ENCODE measurements around the gene ANKRD16.

DNA sequence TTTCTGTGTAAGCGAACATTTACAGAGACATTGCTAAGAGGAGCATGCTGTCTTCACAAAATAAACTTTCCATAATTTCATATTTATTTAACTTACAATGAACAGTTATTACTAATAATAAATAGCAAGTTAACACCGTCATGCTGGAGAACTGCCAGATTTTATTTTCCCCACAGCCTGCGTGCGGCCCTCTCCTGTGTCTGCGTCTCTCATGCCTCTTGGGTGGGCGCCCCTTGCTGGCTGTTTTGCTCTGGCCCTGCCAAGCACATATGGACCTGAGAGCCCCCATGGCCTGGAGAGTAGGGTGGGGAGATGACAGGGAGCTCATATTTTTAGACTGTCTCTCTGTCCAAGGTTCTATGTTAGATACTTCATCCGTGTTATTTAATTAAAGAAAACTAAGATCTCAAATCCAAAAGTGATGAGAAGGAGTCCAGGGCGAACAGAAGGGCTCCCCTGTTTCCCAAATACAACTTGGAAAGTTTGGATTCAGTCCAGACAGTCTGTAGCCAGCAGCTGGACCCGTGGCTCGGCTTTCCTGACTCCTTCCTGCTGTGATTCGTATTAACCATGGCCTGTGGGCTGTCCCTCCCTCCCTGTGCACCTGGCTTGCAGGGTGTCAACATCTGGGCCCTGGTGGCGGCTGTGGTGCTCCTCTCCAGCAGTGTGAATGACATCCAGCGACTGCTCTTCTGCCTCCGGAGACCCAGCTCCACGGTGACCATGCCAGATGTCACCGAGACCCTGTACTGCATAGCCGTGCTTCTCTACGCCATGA lies 20.8 kb upstream of the ANKRD16 start:
- TF ChIP-seq, protein P1, sequence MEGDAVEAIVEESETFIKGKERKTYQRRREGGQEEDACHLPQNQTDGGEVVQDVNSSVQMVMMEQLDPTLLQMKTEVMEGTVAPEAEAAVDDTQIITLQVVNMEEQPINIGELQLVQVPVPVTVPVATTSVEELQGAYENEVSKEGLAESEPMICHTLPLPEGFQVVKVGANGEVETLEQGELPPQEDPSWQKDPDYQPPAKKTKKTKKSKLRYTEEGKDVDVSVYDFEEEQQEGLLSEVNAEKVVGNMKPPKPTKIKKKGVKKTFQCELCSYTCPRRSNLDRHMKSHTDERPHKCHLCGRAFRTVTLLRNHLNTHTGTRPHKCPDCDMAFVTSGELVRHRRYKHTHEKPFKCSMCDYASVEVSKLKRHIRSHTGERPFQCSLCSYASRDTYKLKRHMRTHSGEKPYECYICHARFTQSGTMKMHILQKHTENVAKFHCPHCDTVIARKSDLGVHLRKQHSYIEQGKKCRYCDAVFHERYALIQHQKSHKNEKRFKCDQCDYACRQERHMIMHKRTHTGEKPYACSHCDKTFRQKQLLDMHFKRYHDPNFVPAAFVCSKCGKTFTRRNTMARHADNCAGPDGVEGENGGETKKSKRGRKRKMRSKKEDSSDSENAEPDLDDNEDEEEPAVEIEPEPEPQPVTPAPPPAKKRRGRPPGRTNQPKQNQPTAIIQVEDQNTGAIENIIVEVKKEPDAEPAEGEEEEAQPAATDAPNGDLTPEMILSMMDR (IDR thresholded peaks at IDR 0.05) = no peak
- TF ChIP-seq EZH2phosphoT487 (IDR thresholded peaks at IDR 0.05) (no peak), EZH2 (IDR thresholded peaks at IDR 0.05) (no peak)
